Inferior parietal cortex (tissue), 1 donor: ENCODE results near the gene EIF4G3.
"Not testable (repeated sequence)": the region's sequence is repeated elsewhere in the genome, so short reads cannot be mapped to it uniquely, and the experiment has no call there.

ENCODE experiments used
- DNase-seq: peaks from one replicate; pipeline ENCODE4 v3.0.0-alpha.2; 2016; ENCODE audit errors: extremely low spot score

EIF4G3 gene

GRCh38 chr1:21185221-21185731, 8.6 kb upstream of the EIF4G3 start:
- no peak for DNase-seq

GRCh38 chr1:21184276-21184675, 7.6 kb upstream of the EIF4G3 start:
- no peak for DNase-seq

- DNase-seq = no peak
These were observed 5.6 kb upstream of the EIF4G3 start for GRCh38 chr1:21182181-21182731.

DNA sequence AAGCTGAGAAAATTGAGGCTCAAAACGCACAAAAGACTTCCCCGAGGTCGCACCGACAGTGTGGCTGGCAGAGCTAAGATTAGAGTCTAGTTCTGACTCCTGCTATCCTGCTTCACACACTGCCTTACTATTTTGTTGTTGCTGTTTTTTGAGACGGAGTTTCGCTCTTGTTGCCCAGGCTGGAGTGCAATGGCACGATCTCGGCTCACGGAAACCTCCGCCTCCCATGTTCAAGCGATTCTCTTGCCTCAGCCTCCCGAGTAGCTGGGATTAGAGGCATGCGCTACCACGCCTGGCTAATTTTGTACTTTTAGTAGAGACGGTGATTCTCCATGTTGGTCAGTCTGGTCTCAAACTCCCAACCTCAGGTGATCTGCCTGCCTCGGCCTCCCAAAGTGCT, 1.6 kb upstream of the EIF4G3 start:
- DNase-seq = not testable (repeated sequence)

DNA sequence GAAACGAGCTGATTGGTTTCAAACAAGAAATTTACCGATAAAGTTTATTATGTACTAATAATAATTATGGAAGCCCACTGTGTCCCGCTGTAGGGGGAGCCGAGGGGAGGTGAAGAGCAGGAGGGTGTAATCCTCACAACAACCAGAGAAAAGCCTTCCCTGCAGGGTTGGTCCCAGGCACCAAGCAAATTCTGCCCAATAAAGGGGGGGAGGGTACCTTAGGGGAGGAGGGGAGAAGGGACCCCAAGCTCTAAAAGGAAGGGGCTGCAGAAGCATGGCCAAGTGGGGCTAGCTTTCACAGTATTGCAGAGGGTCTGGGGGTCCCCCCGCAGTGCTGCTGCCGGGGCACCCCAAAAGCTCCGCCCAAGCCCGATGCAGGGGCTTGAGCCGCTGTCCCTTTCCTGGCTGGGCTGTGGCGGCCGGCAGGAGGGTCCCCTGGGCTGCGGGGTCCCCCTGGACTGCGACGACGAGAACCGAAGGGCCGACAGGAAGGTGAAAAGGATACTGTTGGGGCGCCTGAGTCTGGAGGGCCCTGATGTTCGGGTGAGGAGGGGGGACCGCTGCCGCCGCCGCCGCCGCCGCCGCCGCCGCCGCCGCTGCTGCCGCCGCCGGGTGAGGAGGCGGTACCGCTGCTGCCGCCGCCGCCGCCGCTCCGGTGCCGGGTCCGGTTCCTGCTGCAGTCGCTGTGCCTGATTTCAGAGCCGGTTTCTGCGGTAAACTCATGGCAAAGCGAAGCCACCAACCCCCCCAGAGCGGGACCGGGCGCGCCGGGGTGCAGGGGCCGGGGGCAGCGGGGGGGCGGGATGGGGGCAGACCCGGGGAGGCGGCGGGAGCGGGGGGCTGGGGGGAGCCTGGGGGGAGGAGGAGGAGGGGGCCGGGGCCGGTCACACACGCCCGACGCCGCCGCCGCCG, 771 bp downstream of the EIF4G3 start:
- peak; percentile 30 for DNase-seq

DNA sequence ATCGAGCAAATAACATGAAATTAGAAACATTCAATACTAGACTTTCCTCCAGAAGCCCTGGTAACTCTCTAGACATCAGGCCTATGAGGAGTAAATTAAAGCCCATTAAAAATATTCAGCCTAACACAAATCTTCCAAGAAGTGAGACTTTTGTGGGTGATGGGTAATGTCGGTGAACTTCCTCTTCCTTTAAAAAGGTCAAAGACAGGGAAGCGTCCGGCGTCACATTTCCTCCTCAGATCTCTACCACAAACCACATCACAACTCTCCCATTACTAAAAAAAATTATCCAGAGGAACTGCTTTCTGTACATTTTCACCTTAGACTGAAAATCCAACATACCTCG, 1.4 kb downstream of the EIF4G3 start:
- DNase-seq = peak; percentile 73

- DNase-seq = peak; percentile 37
These were observed 1.9 kb downstream of the EIF4G3 start for GRCh38 chr1:21174654-21175323.

- peak; percentile 39 for DNase-seq
These were observed 2.5 kb downstream of the EIF4G3 start for GRCh38 chr1:21174230-21174629.

DNA sequence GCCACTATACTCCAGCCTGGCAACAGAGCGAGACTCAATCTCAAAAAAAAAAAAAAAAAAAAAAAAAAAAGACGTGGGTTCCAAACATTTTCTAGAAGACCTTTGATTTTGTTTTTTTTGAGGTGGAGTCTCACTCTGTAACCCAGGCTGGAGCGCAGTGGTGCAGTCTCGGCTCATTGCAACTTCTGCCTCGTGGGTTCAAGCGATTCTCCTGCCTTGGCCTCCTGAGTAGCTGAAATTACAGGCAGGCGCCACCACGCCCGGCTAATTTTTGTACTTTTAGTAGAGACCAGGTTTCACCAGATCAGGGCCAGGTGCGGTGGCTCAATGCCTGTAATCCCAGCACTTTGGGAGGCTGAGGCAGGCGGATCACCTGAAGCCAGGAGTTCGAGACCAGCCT, 3.6 kb downstream of the EIF4G3 start:
- DNase-seq = not testable (repeated sequence)

GRCh38 chr1:21170837-21171236, 5.9 kb downstream of the EIF4G3 start:
- not testable (repeated sequence) for DNase-seq

DNA sequence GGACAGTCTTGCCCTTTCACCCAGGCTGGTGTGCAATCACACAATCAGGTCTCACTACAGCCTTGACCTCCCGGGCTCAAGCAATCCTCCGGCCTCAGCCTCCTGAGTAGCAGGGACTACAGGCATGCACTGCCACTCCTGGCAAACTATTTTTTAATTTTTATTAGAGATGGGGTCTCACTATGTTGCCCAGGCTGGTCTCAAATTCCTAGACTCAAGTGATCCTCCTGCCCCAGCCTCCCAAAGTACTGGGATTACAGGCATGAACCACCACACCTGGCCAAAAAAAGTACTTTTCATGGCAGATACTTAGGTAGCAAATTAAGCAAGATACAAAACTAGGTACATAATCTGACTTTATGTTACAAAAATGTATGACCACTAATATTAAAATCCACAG, 8.3 kb downstream of the EIF4G3 start:
- DNase-seq = no peak

GRCh38 chr1:21165646-21166045, 11.1 kb downstream of the EIF4G3 start:
- no peak for DNase-seq

- no peak for DNase-seq
These were observed 11.6 kb downstream of the EIF4G3 start for GRCh38 chr1:21165076-21165475.

DNA sequence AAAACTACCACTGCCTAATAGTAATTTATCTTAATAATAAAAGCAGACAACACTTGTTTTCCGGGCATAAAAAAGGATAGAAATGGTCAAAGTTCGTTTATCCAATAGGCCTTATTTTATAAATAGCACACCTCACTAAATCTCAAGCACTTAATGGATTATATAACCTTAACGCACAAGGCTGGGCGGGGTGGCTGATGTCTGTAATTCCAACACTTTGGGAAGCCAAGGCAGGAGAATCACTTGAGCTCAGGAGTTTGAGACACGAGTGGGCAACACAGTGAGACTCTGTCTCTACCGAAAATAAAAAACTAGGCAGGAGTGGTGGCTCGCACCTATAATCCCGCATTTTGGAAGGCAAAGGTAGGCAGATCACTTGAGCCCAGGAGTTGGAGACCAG, 12.4 kb downstream of the EIF4G3 start:
- DNase-seq = no peak

DNA sequence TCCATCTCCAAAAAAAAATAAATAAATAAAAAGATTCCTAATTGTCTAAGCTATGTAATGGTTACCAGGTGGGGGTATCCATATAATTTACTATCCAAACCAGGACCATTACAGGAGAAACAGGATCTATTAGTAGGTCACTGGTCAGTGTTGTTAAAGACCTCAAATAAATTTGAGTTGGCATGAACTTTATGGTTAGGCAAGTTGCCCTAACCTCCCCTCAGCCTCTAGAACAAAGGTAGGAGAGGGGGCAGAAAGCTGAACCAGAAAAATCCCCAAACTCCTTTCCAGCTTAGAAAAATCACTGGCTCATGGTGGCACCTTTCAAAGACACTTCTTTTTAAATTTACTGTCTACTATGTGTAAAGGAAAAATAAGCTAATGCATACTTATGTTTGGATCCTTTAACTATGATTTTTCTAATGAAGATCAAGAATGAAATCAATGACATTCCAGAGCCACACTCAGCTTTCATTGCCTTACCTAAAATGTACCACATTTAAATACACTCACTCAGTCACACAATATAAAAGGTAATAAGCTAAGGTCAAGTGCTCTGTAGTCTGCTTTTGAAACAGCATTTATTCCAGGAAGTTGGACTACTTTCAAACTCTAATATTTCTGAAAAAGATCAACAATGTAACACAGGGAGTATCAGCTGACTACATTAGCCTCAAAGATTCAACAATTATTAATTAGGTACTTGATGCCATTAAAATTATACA, 13.8 kb downstream of the EIF4G3 start:
- no peak for DNase-seq

- DNase-seq = no peak
These were observed 14.9 kb downstream of the EIF4G3 start for GRCh38 chr1:21161842-21162241.

GRCh38 chr1:21160263-21160796, 16.4 kb downstream of the EIF4G3 start:
- DNase-seq = no peak

DNA sequence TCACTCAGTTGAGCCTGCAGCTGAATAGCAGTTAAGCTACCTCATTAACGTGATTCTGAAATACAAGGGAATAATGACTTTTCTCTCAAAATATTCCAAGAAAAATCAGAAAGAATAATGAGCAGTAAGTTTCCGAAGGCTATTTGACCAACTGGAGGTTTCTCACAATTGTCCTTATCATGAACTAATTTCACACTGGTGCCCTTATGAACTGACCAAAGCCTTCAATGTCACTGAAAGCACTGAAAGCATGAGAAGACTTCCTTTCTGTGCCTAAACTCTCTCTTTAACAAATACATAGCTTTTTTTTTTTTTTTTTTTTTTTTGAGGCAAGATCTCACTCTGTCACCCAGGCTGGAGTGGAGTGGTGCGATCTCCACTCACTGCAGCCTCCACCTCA, 18.8 kb downstream of the EIF4G3 start:
- DNase-seq = no peak

- DNase-seq = no peak
These were observed 19.6 kb downstream of the EIF4G3 start for GRCh38 chr1:21157054-21157453.

- DNase-seq = no peak
These were observed 20.7 kb downstream of the EIF4G3 start for GRCh38 chr1:21156019-21156418.

GRCh38 chr1:21154717-21155116, 22.0 kb downstream of the EIF4G3 start:
- DNase-seq = no peak

DNA sequence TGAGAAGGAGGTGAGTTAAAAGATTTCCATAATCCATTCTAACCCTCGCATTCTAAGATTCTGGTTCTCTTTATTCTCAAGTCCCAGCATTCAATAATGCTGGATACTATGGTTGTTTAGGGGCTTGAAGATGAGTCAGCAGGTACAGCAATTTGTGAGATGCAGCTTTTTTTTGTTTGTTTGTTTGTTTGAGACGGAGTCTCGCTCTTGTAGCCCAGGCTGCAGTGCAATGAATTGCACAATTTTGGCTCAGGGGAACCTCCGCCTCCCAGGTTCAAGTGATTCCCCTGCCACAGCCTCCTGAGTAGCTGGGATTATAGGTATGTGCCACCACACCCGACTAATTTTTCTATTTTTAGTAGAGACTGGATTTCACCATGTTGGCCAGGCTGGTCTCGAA, 23.3 kb downstream of the EIF4G3 start:
- no peak for DNase-seq
